GM23248 (cell line): ENCODE measurements around the gene KAT14. TPM values are rescaled to one million over a fixed set of nuclear protein-coding genes. Genes with fewer than 3 reads are reported as not detected.
"Not testable (repeated sequence)": the region's sequence is repeated elsewhere in the genome, so short reads cannot be mapped to it uniquely, and the experiment has no call there.

Experiments
- DNase-seq: peaks from one replicate; pipeline ENCODE4 v3.0.0-alpha.2; 2015
- H2AFZ ChIP-seq: fragments of 200-600 bp; sonication (generic); 2 replicates; pipeline ENCODE4 v1.6.1; 2016; ENCODE audit warnings: antibody characterized with exemption
- H3F3A ChIP-seq: fragments of 200-600 bp; sonication (generic); 2 replicates; pipeline ENCODE4 v1.6.1; 2016; ENCODE audit warnings: mild to moderate bottlenecking, antibody characterized with exemption, mixed run types; ENCODE audit not compliant: insufficient read depth
- H3K27ac ChIP-seq: fragments of 200-600 bp; sonication (generic); 2 replicates; pipeline ENCODE4 v1.5.1; 2016; ENCODE audit warnings: mild to moderate bottlenecking
- H3K27me3 ChIP-seq: fragments of 200-600 bp; sonication (generic); replicated peaks from 2 replicates; pipeline ENCODE4 v1.6.1; 2016; ENCODE audit warnings: mild to moderate bottlenecking; ENCODE audit not compliant: insufficient read depth
- H3K36me3 ChIP-seq: fragments of 200-600 bp; sonication (generic); 2 replicates; pipeline ENCODE4 v1.6.1; 2016; ENCODE audit warnings: low read depth, mild to moderate bottlenecking
- H3K4me1 ChIP-seq: fragments of 200-600 bp; sonication (generic); 2 replicates; pipeline ENCODE4 v1.6.1; 2016; ENCODE audit warnings: mild to moderate bottlenecking; ENCODE audit not compliant: insufficient read depth
- H3K4me2 ChIP-seq: fragments of 200-600 bp; sonication (generic); one replicate; pipeline ENCODE4 v1.6.1; 2016; ENCODE audit warnings: mild to moderate bottlenecking; ENCODE audit not compliant: unreplicated experiment
- H3K4me3 ChIP-seq: fragments of 200-600 bp; sonication (generic); 2 replicates; pipeline ENCODE4 v1.5.1; 2016; ENCODE audit warnings: mild to moderate bottlenecking
- H3K79me2 ChIP-seq: fragments of 200-600 bp; sonication (generic); 2 replicates; pipeline ENCODE4 v1.6.1; 2016; ENCODE audit warnings: mild to moderate bottlenecking; ENCODE audit not compliant: insufficient read depth
- H3K9ac ChIP-seq: fragments of 200-600 bp; sonication (generic); 2 replicates; pipeline ENCODE4 v1.6.1; 2016; ENCODE audit warnings: mild to moderate bottlenecking
- H3K9me2 ChIP-seq: fragments of 200-600 bp; sonication (generic); 2 replicates; pipeline ENCODE4 v1.6.1; 2016; ENCODE audit warnings: mixed run types, mild to moderate bottlenecking, moderate library complexity; ENCODE audit not compliant: insufficient read depth
- H3K9me3 ChIP-seq: fragments of 200-600 bp; sonication (generic); one replicate; pipeline ENCODE4 v1.6.1; 2017; ENCODE audit warnings: low read depth
- H4K20me1 ChIP-seq: fragments of 200-600 bp; sonication (generic); 2 replicates; pipeline ENCODE4 v1.6.0; 2016; ENCODE audit not compliant: insufficient read depth
- EZH2 ChIP-seq: fragments of 200-600 bp; sonication (generic); IDR thresholded peaks from 2 replicates; pipeline ENCODE4 v1.6.1; 2018; ENCODE audit warnings: antibody characterized with exemption, mild to moderate bottlenecking; ENCODE audit not compliant: insufficient read depth, poor library complexity, severe bottlenecking
- EZH2phosphoT487 ChIP-seq: fragments of 200-600 bp; sonication (generic); IDR thresholded peaks from 2 replicates; pipeline ENCODE4 v1.6.1; 2018; ENCODE audit warnings: antibody characterized with exemption, moderate library complexity, mild to moderate bottlenecking, low read depth; ENCODE audit not compliant: insufficient read depth
- WGBS, 2 experiments: methylation state at CpG; one replicate each; pipeline ENCODE4 v1.1.6; 2015 to 2017; ENCODE audit warnings: low lambda C conversion rate in 2 of 2, low coverage in 1 of 2; ENCODE audit errors: missing lambda C conversion rate in 2 of 2; 5-methylcytosine and 5-hydroxymethylcytosine counted together
- in situ Hi-C: fragments of 300-500 bp; cut with MboI; formaldehyde crosslinking; loops from 2 replicates; pipeline ENCODE4 v1.15.0; 2020
- polyA plus RNA-seq: library from polyadenylated mRNA; unstranded; fragments of >200 nt; fragmentation: Nextera tagmentation; extraction: Ambion mirVana; gene quantifications from 2 replicates; pipeline ENCODE4 v1.2.1, GENCODE V29; 2016
- total RNA-seq: library from RNA; depleted of rRNA; stranded (reverse); fragments of >200 nt; shearing (Covaris generic); gene quantifications from 2 replicates; pipeline ENCODE4 v1.2.3, GENCODE V29; 2014

KAT14 gene
- total and polyA plus RNA-seq, 2 experiments from 2014 or later, result 10.2 to 21.7 TPM

DNA sequence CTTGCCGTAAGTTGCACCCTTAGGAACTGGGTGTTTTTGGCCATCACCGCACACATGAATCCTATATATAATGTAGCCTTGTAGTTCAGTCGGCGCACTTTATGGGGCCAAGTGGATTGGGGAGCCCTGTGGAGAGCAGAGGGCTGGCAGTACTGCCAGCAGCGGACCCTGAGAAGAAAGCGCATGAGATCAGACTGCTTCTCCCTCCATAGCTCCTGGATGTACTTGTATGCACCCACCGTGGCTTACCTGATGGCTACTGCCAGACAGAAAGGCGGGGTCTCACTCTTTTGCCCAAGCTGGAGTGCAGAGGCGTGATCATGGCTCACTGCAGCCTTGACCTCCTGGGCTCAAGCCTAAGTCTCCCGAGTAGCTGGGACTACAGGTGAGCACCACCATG, 47.2 kb upstream of the KAT14 start:
- Histone ChIP-seq H4K20me1 (no peaks in the 10 kb centered on the region), H3K27ac (no peak overlapping the region), H3K4me1 (no peaks in the 10 kb centered on the region), H3K9ac (no peak overlapping the region), H3K27me3 (no peaks in the 10 kb centered on the region; the same call in 1 of the 2 replicates), H3F3A (no peaks in the 10 kb centered on the region), H3K36me3 (no peaks in the 10 kb centered on the region), H3K4me2 (no peak overlapping the region), H3K4me3 (no peak overlapping the region), H3K9me3 (no peaks in the 10 kb centered on the region), H2AFZ (no peak overlapping the region), H3K79me2 (no peaks in the 10 kb centered on the region), H3K9me2 (no peaks in the 10 kb centered on the region)
- DNase-seq, result no peak
- 63 to 68% methylated on average over 10 of the region's 10 CpGs for WGBS, 2 experiments
- TF ChIP-seq EZH2 (no peak), EZH2phosphoT487 (no peak)
- in situ Hi-C loops, result no loop called here

DNA sequence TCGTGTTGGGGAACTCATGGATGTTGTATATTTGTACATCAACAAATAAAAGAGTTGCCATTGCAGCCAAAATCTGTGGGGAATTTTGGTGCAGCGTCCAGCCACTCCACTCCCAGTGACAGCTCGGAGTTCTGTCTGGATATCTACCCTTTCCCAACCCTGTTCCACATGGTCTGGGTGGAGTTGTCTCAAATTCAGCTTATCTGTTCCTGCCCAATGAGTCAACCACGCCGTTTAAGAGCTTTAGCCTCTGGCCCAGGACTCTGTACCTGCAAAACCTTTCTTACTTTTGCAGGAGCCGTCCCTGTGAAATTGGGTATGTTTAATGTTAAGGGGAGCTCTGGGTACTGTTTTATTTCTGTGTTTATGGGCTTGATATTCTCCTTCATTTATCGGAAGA, 46.0 kb upstream of the KAT14 start:
- Histone ChIP-seq H2AFZ (no peak overlapping the region), H3K9ac (no peak overlapping the region), H3K36me3 (no peaks in the 10 kb centered on the region), H3K27ac (no peak overlapping the region), H3K79me2 (no peaks in the 10 kb centered on the region), H3K4me1 (no peaks in the 10 kb centered on the region), H3K4me3 (no peak overlapping the region), H3F3A (no peaks in the 10 kb centered on the region), H3K9me3 (no peaks in the 10 kb centered on the region), H3K9me2 (no peaks in the 10 kb centered on the region), H3K4me2 (no peak overlapping the region), H4K20me1 (no peaks in the 10 kb centered on the region), H3K27me3 (no peaks in the 10 kb centered on the region; the same call in 1 of the 2 replicates)
- no peak for TF ChIP-seq EZH2
- TF ChIP-seq EZH2phosphoT487, result no peak
- no peak for DNase-seq
- in situ Hi-C loops, result no loop called here
- 32 to 41% methylated on average over 7 of the region's 7 CpGs for WGBS, 2 experiments

DNA sequence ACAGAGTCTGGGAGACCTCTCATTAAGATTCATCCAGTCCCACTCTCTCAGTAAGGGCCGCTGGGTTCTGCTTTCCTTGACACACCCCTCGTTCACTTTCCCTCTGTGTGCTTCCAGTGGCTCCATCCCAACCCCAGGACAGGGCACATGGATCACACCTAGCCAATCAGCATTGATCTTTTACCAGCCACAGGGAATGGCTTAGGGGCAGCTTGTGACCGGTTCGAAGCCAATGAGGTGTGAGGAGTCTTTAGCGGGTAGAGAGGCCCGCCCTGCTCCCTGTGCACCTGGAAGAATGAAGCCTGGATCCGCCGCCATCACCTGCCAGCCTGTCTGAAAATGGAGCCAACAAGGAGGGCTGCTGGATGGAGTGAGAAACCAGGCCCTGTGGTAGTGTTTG, 44.8 kb upstream of the KAT14 start:
- Histone ChIP-seq H3K4me1 (no peaks in the 10 kb centered on the region), H2AFZ (no peak overlapping the region), H3K4me3 (no peak overlapping the region), H3K9me2 (no peaks in the 10 kb centered on the region), H3K27ac (no peak overlapping the region), H3K36me3 (no peaks in the 10 kb centered on the region), H3K79me2 (no peaks in the 10 kb centered on the region), H3K27me3 (peaks cover 10% of the 10 kb centered on the region), H4K20me1 (no peaks in the 10 kb centered on the region), H3F3A (no peaks in the 10 kb centered on the region), H3K9ac (no peak overlapping the region), H3K4me2 (no peak overlapping the region), H3K9me3 (no peaks in the 10 kb centered on the region)
- TF ChIP-seq EZH2phosphoT487 (no peak), EZH2 (no peak)
- no peak for DNase-seq
- WGBS, 2 experiments, result 39 to 44% methylated on average over 8 of the region's 8 CpGs
- in situ Hi-C loops, result no loop called here

DNA sequence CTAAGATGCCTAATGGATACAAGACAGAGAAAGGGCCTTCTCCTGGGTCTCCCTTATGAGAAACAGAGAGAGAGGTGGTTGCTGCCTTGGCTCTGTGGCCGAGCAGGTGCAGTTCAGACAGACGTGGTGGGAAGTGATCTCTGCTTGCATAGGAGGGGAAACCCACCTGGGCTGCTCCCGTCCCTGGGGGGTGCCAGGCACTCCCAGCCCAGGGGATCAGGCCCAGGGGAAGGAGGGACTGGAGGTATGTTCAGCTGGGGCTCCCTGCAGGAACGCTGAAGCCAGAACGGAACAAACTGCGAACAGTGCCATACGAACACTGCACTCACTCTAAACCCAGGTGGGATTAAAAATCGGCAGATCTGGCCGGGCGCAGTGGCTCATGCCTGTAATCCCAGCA, 44.3 kb upstream of the KAT14 start:
- no peaks in the 10 kb centered on the region for H3K9me2 ChIP-seq
- peaks cover 10% of the 10 kb centered on the region for H3K27me3 ChIP-seq
- no peaks in the 10 kb centered on the region for H3K9me3 ChIP-seq
- H3K9ac ChIP-seq, result no peak overlapping the region
- in situ Hi-C loops, result no loop called here
- WGBS, 2 experiments, result 35 to 43% methylated on average over 10 of the region's 10 CpGs
- no peak overlapping the region for H3K4me2 ChIP-seq
- no peak overlapping the region for H3K4me3 ChIP-seq
- DNase-seq, result no peak
- H3K36me3 ChIP-seq, result no peaks in the 10 kb centered on the region
- no peak overlapping the region for H2AFZ ChIP-seq
- no peaks in the 10 kb centered on the region for H3F3A ChIP-seq
- no peaks in the 10 kb centered on the region for H3K79me2 ChIP-seq
- TF ChIP-seq EZH2phosphoT487 (no peak), EZH2 (no peak)
- no peaks in the 10 kb centered on the region for H4K20me1 ChIP-seq
- H3K4me1 ChIP-seq, result no peaks in the 10 kb centered on the region
- no peak overlapping the region for H3K27ac ChIP-seq

DNA sequence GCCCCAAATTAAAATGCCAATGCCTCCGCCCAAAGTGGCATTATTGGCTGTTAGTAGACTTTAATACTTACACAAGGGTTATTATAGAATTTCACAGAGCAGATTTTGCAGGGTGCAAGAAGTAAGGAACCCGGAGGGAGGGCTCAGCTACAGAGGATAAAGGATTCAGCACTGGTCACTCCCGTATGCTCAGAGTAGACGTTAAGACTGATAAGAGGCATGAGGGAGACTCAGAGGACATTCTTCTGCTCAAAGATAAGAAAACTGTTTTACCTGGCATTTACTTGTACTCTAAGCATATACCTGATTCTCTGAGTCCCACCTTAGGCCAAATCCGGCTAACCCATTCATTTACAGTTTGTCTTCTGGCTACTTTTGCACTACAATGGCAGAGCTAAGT, 43.5 kb upstream of the KAT14 start:
- no peak for DNase-seq
- H3K79me2 ChIP-seq, result no peaks in the 10 kb centered on the region
- no peaks in the 10 kb centered on the region for H3K36me3 ChIP-seq
- H3K9me2 ChIP-seq, result no peaks in the 10 kb centered on the region
- no peak overlapping the region for H3K27ac ChIP-seq
- TF ChIP-seq EZH2phosphoT487, result no peak
- H4K20me1 ChIP-seq, result no peaks in the 10 kb centered on the region
- H3K4me3 ChIP-seq, result no peak overlapping the region
- H3F3A ChIP-seq, result no peaks in the 10 kb centered on the region
- no peak overlapping the region for H3K9ac ChIP-seq
- peaks cover 10% of the 10 kb centered on the region for H3K27me3 ChIP-seq
- H3K4me2 ChIP-seq, result no peak overlapping the region
- in situ Hi-C loops, result no loop called here
- WGBS, 2 experiments, result 46 to 48% methylated on average over 5 of the region's 5 CpGs
- no peaks in the 10 kb centered on the region for H3K4me1 ChIP-seq
- no peaks in the 10 kb centered on the region for H3K9me3 ChIP-seq
- H2AFZ ChIP-seq, result no peak overlapping the region

DNA sequence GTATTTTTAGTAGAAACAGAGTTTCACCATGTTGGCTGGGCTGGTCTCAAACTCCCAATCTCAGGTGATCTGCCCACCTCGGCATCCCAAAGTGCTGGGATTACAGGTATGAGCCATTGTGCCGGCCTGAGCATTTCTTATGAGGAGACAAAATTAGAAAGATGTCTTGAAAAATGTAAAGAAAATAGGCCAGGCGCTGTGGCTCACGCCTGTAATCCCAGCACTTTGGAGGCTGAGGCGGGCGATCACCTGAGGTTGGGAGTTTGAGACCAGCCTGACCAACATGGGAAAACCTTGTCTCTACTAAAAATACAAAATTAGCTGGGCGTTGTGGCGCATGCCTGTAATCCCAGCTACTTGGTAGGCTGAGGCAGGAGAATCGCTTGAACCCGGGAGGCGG, 37.1 kb upstream of the KAT14 start:
- H4K20me1 ChIP-seq, H3K9ac ChIP-seq, H3K4me3 ChIP-seq, in situ Hi-C loops, H3K4me1 ChIP-seq, H3F3A ChIP-seq, H3K9me2 ChIP-seq, H3K36me3 ChIP-seq, H2AFZ ChIP-seq, DNase-seq, H3K79me2 ChIP-seq, H3K4me2 ChIP-seq, H3K9me3 ChIP-seq, H3K27ac ChIP-seq: not testable (repeated sequence)
- H3K27me3 ChIP-seq, result peaks cover 15% of the 10 kb centered on the region
- 59 to 68% methylated on average over 11 of the region's 11 CpGs for WGBS, 2 experiments
